Activated T-cell treated with anti-CD3 and anti-CD28 coated beads for 24 hours (primary cell): ENCODE results near the gene RSL24D1.
"Not testable (repeated sequence)": the region's sequence is repeated elsewhere in the genome, so short reads cannot be mapped to it uniquely, and the experiment has no call there.

Experiments
- DNase-seq: peaks from one replicate; pipeline ENCODE4 v3.0.0-alpha.2; 2020; ENCODE audit warnings: low read depth

RSL24D1 gene

DNA sequence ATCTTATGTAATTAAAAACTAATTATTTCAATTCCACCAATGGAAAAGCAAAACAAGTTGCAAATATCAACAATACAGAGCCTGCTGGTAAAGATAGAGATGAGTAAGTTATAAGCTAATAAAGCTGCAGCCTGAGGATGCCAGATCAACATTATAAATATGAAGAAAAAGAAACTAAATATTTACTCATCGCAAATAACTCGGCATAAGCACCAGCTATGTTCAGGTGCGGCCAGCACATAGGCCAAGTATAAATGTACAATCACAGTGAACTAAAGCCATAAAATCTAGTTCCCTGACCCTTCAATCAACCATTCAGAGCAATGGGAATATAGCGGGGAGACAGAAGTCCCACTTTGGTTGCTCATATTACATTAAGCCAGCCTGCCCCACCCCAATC lies 7.7 kb upstream of the RSL24D1 start:
- no peak for DNase-seq

DNA sequence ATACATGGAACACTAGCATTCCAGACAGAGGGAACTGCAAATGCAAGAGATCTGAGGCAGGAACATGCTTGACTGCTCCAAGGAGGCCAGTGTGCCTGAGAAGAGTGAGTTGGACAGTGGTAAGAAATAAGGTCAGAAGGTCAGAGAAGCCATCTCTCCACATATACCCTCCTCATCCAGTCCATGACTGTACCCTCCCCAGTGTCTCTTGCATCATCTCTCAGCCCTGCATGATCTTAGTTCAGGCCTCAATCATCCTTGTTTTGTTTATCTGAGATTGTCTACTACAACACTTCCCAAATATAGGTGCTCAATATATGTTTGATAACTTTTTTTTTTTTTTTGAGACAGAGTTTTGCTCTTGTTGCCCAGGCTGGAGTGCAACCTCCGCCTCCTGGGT lies 5.5 kb upstream of the RSL24D1 start:
- no peak for DNase-seq

DNA sequence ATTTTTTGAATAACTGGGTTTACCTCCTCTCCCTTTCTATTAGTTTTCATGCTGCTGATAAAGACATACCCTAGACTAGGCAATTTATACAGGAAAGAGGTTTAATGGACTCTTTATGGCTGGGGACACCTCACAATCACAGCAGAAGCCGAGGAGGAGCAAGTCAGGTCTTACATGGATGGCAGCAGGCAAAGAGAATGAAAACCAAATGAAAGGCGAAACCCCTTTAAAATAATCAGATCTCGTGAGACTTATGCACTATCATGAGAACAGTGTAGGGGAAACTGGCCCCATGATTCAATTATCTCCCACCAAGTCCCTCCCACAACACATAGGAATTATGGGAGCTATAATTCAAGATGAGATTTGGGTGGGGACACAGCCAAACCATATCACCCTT lies 2.0 kb upstream of the RSL24D1 start:
- DNase-seq: no peak

- no peak for DNase-seq
These were observed 978 bp upstream of the RSL24D1 start for GRCh38 chr15:55197719-55198118.

DNA sequence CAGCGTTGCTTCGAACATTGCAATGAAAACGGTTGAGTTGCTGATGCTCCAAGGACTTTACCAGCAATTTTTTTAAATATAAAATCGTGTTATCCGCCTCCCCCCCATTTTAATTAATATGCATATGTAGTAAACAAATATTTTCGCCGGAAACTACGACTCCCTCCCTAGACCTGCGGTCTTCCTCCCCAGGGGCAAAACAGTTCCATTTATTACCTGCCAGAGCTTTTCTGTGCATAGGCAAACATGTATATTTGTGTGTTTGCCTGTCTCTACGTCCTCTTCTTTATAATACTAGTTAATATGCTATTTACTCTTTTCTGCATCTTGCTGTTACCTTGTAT lies 593 bp upstream of the RSL24D1 start:
- no peak for DNase-seq

GRCh38 chr15:55195996-55196395 lies 745 bp downstream of the RSL24D1 start:
- no peak for DNase-seq

DNA sequence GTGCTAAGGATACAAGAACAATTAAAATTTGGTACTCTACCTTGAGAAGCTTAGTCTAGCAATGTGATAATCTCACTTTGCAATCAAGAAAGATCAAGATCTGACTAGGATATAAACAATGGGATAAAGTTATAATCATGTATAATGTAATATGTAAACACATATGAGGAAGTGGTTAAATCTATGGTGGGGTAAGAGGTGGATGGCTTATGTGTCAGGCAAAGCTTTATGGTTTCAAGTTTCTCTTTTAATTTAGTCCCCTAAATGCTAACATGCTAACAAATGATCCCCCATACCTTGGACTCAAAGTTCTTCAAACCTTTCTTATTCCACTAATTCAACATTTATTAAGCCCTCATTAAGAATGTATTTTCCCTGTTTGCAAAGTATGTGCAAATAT lies 2.5 kb downstream of the RSL24D1 start:
- DNase-seq: no peak

DNA sequence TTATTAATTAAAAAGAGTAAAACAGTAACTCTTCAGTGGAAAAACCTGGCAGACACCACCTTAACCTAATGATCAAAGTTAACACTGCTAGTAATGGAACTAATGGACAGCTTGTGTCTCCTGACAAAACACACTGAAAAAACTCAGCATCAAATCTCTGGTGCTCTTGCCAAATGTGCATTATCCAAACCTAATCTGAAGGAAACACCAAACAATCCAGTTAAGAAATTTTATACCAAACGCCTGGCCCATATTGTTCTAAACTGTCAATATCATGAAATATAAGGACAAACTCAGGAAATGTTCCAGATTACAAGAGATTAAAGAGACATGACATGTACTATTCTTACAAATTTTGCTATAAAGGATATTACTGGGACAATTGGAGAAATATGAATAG lies 10.4 kb downstream of the RSL24D1 start:
- no peak for DNase-seq

DNA sequence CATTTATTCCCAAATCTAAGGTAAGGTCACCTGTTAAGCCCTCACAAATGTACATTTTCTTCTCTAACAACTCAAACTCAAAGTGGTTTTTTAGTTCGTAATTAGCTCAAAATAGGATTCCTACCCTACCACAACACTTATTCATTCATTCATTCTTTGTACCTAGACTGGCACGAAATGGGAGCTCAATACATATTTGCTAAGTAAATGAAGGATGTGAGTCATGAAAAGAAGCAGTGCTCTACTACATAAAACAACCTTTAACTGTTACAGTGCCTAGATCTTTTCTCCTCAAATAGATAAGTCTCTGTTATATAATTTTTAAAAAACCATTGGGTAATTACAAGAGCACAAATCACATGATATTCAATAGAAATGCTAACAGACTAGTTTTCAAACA lies 13.1 kb downstream of the RSL24D1 start:
- DNase-seq: no peak

DNA sequence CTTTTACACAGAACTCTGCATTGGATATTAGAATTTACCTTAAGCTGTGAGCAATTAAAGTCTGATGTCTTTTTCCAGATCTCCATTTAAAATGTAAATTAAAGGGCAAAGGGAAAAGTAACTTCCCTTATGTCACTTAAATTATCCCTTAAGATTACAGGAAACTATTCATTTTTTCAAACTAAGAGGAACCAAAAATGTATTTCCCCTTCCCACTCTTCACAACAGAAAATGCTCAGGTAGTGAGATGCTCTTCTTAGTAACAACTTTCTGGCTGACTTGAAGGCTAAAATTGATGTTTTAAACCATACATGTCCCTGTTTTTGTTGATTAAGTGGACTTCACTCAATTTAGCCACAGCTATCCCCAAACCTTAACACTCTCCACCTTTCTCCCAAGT lies 17.6 kb downstream of the RSL24D1 start:
- no peak for DNase-seq

GRCh38 chr15:55170361-55170760 lies 26.4 kb downstream of the RSL24D1 start:
- DNase-seq: no peak

DNA sequence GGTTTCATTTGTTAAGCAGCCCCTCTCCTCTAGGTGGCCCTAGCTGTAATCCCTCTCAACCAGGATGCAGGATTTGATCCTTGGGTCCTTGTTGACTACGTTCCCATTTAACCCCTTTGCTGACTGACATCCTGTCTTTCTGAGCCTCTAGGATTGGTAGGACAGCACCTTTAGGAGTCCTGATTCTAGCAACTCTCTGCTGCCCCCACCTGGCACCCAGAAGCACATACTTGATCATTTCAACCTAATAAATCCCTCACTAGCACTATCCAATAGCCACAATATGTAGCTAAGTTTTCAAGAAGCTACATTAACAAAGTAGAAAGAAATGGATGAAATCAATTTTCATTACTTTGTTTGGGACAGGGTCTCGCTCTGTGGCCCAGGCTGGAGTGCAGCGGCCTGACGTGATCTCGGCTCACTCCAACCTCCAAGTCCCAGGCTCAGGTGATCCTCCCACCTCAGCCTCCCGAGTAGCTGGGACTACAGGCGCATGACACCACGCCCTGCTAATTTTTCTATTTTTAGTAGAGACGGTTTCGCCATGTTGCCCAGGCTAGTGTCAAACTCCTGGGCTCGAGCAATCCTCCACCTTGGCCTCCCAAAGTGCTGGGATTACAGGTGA lies 28.3 kb downstream of the RSL24D1 start:
- peak; percentile 26 for DNase-seq

- DNase-seq: no peak
These were observed 32.5 kb downstream of the RSL24D1 start for GRCh38 chr15:55164284-55164683.

GRCh38 chr15:55151631-55152030 lies 45.1 kb downstream of the RSL24D1 start:
- DNase-seq: no peak

GRCh38 chr15:55143132-55143531 lies 53.6 kb downstream of the RSL24D1 start:
- not testable (repeated sequence) for DNase-seq

DNA sequence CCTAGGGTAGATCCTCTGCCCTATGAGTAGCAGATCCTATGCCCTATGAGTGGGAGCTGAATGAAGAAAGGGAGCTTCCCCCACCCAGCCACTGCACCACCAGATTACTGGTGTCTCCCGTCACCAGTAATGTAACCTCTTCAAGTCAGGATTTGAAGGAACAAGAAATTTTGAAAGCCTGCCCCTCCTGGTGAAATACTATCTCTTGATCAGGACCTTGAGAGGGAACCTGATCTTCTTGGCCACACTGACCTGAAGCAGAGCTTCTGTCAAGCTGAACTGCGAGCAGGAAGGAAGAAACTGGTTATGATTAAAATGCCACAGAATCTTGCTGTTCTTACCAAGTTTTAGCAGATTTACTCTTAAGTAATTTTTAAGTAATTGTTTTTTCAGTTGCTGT lies 62.8 kb downstream of the RSL24D1 start:
- DNase-seq: no peak

DNA sequence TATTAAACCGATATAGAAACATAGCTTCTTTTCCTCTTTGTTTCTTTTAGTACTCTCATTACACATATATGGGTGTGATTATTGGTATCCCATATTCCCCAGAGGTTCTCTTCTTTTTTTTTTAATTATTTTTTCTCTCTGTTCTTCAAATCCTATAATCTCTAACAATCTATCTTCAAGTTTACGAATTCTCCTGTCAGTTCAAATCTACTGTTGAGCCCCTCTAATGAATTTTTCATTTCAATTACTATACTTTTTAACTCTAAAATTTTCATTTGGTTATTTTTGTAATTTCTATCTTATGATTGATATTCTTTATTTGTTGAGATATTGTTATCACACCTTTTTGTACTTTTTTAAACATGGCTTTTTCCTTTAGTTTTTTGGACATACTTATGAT lies 64.1 kb downstream of the RSL24D1 start:
- no peak for DNase-seq
